ENCODE measurements around the gene BIRC2. TPM values are rescaled to one million over a fixed set of nuclear protein-coding genes. Genes with fewer than 3 reads are reported as not detected.

The BIRC2 gene
- total and polyA plus RNA-seq, 9 of the 15 experiments (the other 6 are each of a cell fraction or from before 2014, with no cell fraction given) = 14.3 to 45.9 (median 20.7) TPM

DNA sequence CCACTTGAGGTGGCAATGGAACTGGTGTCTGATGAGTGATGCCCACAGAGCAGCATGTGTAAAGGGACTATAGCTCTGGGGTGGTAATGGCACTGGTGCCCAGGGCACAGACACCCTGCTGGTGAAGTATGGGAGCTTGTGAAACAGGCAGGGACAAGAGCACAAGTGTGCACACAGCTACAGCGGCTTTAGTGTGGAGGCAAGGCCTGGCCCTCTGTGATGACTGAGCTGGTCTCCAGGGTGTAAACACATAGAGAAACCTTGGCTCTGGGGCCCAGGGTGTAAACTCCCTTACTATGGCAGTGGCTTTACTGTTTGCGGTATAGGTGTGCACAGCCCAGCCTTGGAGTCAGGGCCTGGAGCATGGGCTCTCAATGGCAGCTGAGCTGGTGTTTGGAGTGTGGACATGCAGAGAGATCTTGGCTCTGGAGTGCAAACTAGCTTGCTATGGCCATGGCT lies 46.3 kb downstream of the BIRC2 start:
- Histone ChIP-seq H3K27ac (ENCODE audit: extremely low read depth, low read depth, low read length) (no peak overlapping the region), H3K36me3 (ENCODE audit: control insufficient read depth, insufficient read depth, low read length) (peaks cover 45% of the 10 kb centered on the region), H3K9me3 (replicated peaks; ENCODE audit: control insufficient read depth, insufficient read depth, low read depth, low read length) (no peaks in the 10 kb centered on the region; the same call in 1 of the 2 replicates), H3K9ac (ENCODE audit: insufficient read depth in 1 of 2, low read depth in 2 of 2, low read length in 2 of 2) (peak overlapping the region in 1 of 2 experiments; percentile 68; a peak in 1 of 4 replicates), H3K79me2 (ENCODE audit: control insufficient read depth, insufficient read depth, low read length) (no peaks in the 10 kb centered on the region), H2AFZ (ENCODE audit: low read depth, low read length) (no peak overlapping the region), H3K4me2 (ENCODE audit: insufficient read depth, low read length) (no peak overlapping the region), H3K4me3 (no peak overlapping the region), H3K9me1 (ENCODE audit: control insufficient read depth, insufficient read depth, low read length) (no peaks in the 10 kb centered on the region), H4K20me1 (replicated peaks; ENCODE audit: control insufficient read depth, insufficient read depth, low read length) (no peaks in the 10 kb centered on the region), H3K27me3 (ENCODE audit: control insufficient read depth in 2 of 2, insufficient read depth in 2 of 2, low read length in 2 of 2) (no peaks in the 10 kb centered on the region), H3K4me1 (replicated peaks in 1 of 2; ENCODE audit: control insufficient read depth in 2 of 2, insufficient read depth in 2 of 2, low read length in 2 of 2) (peaks cover 6 to 8% of the 10 kb centered on the region in 2 experiments; a peak in 3 of 5 replicates)
- POLR2A ChIA-PET = interaction anchor here (0.7 kb wide), 1 partner anchor 155 kb away, joined by 4 read pairs; no protein-coding TSS in a partner anchor
- CTCF ChIA-PET (ENCODE audit: low intra/inter-chr PET ratio) = no interaction called here
- 96% methylated on average over 2 of the region's 2 CpGs for WGBS (ENCODE audit: insufficient coverage, low coverage, missing lambda C conversion rate)
- intact Hi-C loops (cut with micrococcal nuclease) (loop anchor here (5.0 kb wide), 2 partner anchors 84 to 106 kb away; no protein-coding TSS in a partner anchor), in situ Hi-C loops (cut with MboI) (loop anchor here (10.0 kb wide), 1 partner anchor 102 kb away; no protein-coding TSS in a partner anchor)
- ATAC-seq (no peak), DNase-seq (ENCODE audit: extremely low read depth in 1 of 4, low spot score in 3 of 4) (no peak), FAIRE-seq (no peak)
- BruUV-seq (replicated peaks) = no TSS peak
- TF ChIP-seq HNRNPK (IDR thresholded peaks at IDR 0.05; ENCODE audit: low read depth, low read length, poor library complexity, severe bottlenecking) (no peak), KLF16 (IDR thresholded peaks at IDR 0.05) (no peak), ZNF668 (CRISPR knock-in tag; IDR thresholded peaks at IDR 0.05) (no peak), ZNF224 (CRISPR knock-in tag; IDR thresholded peaks at IDR 0.05) (no peak), GTF2A2 (tag; IDR thresholded peaks at IDR 0.05) (no peak), RBM22 (IDR thresholded peaks at IDR 0.05; ENCODE audit: low read depth, low read length, poor library complexity, severe bottlenecking) (no peak), ZNF778 (CRISPR knock-in tag; IDR thresholded peaks at IDR 0.05) (no peak), C11orf30 (IDR thresholded peaks at IDR 0.05; ENCODE audit: low read depth) (no peak), ZZZ3 (IDR thresholded peaks at IDR 0.05) (no peak), POLR2AphosphoS5 (IDR thresholded peaks at IDR 0.05; ENCODE audit: control insufficient read depth, insufficient read depth, low read depth, low read length) (no peak), ZNF444 (CRISPR knock-in tag; IDR thresholded peaks at IDR 0.05) (no peak), FOXP1 (CRISPR knock-in tag; IDR thresholded peaks at IDR 0.05) (no peak), SMARCB1 (IDR thresholded peaks at IDR 0.05; ENCODE audit: insufficient read length, low read depth) (no peak)
- TF ChIP-seq, protein P1, sequence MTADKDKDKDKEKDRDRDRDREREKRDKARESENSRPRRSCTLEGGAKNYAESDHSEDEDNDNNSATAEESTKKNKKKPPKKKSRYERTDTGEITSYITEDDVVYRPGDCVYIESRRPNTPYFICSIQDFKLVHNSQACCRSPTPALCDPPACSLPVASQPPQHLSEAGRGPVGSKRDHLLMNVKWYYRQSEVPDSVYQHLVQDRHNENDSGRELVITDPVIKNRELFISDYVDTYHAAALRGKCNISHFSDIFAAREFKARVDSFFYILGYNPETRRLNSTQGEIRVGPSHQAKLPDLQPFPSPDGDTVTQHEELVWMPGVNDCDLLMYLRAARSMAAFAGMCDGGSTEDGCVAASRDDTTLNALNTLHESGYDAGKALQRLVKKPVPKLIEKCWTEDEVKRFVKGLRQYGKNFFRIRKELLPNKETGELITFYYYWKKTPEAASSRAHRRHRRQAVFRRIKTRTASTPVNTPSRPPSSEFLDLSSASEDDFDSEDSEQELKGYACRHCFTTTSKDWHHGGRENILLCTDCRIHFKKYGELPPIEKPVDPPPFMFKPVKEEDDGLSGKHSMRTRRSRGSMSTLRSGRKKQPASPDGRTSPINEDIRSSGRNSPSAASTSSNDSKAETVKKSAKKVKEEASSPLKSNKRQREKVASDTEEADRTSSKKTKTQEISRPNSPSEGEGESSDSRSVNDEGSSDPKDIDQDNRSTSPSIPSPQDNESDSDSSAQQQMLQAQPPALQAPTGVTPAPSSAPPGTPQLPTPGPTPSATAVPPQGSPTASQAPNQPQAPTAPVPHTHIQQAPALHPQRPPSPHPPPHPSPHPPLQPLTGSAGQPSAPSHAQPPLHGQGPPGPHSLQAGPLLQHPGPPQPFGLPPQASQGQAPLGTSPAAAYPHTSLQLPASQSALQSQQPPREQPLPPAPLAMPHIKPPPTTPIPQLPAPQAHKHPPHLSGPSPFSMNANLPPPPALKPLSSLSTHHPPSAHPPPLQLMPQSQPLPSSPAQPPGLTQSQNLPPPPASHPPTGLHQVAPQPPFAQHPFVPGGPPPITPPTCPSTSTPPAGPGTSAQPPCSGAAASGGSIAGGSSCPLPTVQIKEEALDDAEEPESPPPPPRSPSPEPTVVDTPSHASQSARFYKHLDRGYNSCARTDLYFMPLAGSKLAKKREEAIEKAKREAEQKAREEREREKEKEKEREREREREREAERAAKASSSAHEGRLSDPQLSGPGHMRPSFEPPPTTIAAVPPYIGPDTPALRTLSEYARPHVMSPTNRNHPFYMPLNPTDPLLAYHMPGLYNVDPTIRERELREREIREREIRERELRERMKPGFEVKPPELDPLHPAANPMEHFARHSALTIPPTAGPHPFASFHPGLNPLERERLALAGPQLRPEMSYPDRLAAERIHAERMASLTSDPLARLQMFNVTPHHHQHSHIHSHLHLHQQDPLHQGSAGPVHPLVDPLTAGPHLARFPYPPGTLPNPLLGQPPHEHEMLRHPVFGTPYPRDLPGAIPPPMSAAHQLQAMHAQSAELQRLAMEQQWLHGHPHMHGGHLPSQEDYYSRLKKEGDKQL (CRISPR knock-in tag; IDR thresholded peaks at IDR 0.05; ENCODE audit: borderline replicate concordance) = no peak
- TF ChIP-seq, protein P2, sequence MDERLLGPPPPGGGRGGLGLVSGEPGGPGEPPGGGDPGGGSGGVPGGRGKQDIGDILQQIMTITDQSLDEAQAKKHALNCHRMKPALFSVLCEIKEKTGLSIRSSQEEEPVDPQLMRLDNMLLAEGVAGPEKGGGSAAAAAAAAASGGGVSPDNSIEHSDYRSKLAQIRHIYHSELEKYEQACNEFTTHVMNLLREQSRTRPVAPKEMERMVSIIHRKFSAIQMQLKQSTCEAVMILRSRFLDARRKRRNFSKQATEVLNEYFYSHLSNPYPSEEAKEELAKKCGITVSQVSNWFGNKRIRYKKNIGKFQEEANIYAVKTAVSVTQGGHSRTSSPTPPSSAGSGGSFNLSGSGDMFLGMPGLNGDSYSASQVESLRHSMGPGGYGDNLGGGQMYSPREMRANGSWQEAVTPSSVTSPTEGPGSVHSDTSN (CRISPR knock-in tag; IDR thresholded peaks at IDR 0.05; ENCODE audit: low read depth) = no peak
- TF ChIP-seq, protein P2 (tag; conservative IDR thresholded peaks at IDR 0.05; ENCODE audit: low read depth) = no peak

Data from K562 (cell line).